ENCODE data around the gene PTGES2. TPM values are rescaled to one million over a fixed set of nuclear protein-coding genes. Genes with fewer than 3 reads are reported as not detected.
A peak's percentile ranks its signal among the peaks of the same experiment; 100 is the strongest.

PTGES2 gene
- total RNA-seq, 1 donor from 2014 or later: 72.2 TPM

DNA sequence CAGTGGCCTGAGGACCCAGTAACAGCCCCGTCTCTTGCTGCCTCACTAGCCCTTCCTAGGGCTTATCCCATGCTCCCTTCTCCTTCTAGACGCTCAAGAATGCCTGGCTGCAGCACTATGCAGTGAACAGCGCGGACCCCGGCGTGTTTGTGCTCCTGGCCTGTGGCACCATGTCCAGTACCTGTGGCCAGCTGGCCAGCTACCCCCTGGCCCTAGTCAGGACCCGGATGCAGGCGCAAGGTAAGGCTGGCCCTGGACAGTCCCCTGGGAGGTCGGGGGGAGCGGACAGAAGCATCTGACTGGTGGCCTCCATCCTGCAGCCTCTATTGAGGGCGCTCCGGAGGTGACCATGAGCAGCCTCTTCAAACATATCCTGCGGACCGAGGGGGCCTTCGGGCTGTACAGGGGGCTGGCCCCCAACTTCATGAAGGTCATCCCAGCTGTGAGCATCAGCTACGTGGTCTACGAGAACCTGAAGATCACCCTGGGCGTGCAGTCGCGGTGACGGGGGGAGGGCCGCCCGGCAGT is 20.5 kb downstream of the PTGES2 start:
- H3K9me3 Mint-ChIP-seq: no peaks in the 10 kb centered on the region
- H3K4me1 Mint-ChIP-seq: peaks cover 3% of the 10 kb centered on the region
- peak overlapping the region; percentile 19 for H3K27ac Mint-ChIP-seq (ENCODE audit: unreplicated experiment)
- DNase-seq (ENCODE audit: low read depth, low spot score): no peak
- TF ChIP-seq, protein P1, sequence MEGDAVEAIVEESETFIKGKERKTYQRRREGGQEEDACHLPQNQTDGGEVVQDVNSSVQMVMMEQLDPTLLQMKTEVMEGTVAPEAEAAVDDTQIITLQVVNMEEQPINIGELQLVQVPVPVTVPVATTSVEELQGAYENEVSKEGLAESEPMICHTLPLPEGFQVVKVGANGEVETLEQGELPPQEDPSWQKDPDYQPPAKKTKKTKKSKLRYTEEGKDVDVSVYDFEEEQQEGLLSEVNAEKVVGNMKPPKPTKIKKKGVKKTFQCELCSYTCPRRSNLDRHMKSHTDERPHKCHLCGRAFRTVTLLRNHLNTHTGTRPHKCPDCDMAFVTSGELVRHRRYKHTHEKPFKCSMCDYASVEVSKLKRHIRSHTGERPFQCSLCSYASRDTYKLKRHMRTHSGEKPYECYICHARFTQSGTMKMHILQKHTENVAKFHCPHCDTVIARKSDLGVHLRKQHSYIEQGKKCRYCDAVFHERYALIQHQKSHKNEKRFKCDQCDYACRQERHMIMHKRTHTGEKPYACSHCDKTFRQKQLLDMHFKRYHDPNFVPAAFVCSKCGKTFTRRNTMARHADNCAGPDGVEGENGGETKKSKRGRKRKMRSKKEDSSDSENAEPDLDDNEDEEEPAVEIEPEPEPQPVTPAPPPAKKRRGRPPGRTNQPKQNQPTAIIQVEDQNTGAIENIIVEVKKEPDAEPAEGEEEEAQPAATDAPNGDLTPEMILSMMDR (conservative IDR thresholded peaks at IDR 0.05): no peak
- no peak overlapping the region for H3K4me3 Mint-ChIP-seq
- no peaks in the 10 kb centered on the region for H3K27me3 Mint-ChIP-seq (ENCODE audit: low read depth)
- H3K36me3 Mint-ChIP-seq (ENCODE audit: low read depth): no peaks in the 10 kb centered on the region

DNA sequence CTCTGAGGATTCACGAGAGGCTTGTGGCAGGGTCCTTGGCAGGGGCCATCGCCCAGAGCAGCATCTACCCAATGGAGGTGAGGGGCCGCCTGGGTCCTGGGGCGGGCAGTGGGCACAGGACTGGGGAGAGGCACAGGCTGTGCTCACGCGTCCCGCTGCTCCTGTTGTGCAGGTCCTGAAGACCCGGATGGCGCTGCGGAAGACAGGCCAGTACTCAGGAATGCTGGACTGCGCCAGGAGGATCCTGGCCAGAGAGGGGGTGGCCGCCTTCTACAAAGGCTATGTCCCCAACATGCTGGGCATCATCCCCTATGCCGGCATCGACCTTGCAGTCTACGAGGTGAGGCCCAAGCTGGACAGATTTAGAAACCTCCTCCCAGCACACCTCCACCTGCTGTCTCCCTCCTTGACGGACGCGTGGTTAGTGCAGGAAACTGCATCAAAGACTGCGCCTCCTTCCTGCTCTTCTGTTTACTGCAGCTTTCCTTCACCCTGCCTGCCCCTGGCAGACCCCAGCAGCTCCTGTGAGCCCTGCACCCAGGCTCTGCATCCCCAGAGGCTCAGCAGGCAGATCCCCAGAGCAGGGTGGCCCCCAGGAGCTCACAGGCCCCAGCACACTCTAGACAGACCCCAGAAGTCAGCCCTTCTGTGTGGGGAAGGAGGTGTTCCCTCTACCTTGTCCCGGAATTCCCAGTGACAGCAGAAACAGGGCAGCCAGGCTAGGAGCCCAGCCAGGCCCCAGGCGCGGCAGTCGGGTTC is 21.2 kb downstream of the PTGES2 start:
- no peaks in the 10 kb centered on the region for H3K27me3 Mint-ChIP-seq (ENCODE audit: low read depth)

DNA sequence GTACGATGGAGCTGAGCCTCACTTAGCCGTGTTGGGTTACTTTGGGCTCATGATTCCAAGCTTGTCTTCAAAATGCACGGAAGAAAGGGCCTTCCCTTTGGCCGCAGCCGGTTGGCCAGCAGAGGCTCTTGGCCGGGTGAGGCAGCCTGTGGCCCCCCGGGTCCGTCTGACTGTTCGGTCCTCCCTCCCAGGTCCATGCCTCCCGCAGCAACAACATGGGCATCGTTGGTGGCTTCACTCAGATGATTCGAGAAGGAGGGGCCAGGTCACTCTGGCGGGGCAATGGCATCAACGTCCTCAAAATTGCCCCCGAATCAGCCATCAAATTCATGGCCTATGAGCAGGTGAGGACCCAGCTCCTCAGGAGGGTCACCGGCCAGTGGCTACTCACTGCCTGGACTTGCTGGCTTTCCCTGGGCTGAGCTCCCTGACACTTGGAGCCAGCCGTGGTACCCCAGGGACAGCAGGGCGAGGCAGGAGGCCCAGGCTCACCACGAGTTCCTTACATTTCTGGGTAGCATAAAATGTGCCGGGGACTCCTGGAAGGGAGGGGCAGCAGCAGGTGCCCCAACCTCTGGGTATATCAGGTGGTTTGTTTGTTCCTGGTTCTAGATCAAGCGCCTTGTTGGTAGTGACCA is 21.9 kb downstream of the PTGES2 start:
- Mint-ChIP-seq H3K9me3 (no peaks in the 10 kb centered on the region), H3K4me3 (no peak overlapping the region), H3K4me1 (peaks cover 3% of the 10 kb centered on the region), H3K36me3 (ENCODE audit: low read depth) (no peaks in the 10 kb centered on the region), H3K27ac (ENCODE audit: unreplicated experiment) (no peak overlapping the region), H3K27me3 (ENCODE audit: low read depth) (no peaks in the 10 kb centered on the region)
- no peak for DNase-seq (ENCODE audit: low read depth, low spot score)
- TF ChIP-seq, protein P1 (conservative IDR thresholded peaks at IDR 0.05): no peak

More for the DNA sequence above, 21.2 kb downstream of the PTGES2 start:
- H3K9me3 Mint-ChIP-seq: no peaks in the 10 kb centered on the region
- no peak overlapping the region for H3K4me3 Mint-ChIP-seq
- DNase-seq (ENCODE audit: low read depth, low spot score): no peak
- H3K27ac Mint-ChIP-seq (ENCODE audit: unreplicated experiment): peak overlapping the region; percentile 75
- TF ChIP-seq, protein P1 (conservative IDR thresholded peaks at IDR 0.05): no peak
- H3K36me3 Mint-ChIP-seq (ENCODE audit: low read depth): no peaks in the 10 kb centered on the region
- peaks cover 3% of the 10 kb centered on the region for H3K4me1 Mint-ChIP-seq

DNA sequence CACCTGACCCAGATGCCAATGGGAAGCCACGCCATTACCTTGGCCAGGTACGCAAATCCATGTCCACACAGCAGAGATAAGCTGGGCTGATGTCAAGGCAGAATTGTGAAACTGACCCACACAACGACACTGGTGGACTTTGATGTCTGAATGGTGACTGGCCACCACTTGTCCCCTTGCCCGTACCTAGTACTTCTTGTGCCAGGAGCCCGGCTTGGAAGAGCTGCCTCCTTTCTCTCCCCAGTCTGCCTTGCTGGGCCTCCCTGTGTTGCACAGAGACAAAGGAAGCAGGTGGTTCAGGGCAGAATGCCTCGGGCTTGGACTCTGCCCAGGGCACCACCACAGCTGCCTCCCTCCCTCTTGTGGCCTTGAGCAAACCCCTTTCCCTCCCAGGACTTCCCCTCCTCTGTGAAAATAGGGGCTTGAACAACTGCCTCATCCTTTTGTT is 23.3 kb downstream of the PTGES2 start:
- no peaks in the 10 kb centered on the region for H3K27me3 Mint-ChIP-seq (ENCODE audit: low read depth)
- no peak overlapping the region for H3K27ac Mint-ChIP-seq (ENCODE audit: unreplicated experiment)
- no peak for DNase-seq (ENCODE audit: low read depth, low spot score)
- TF ChIP-seq, protein P1 (conservative IDR thresholded peaks at IDR 0.05): no peak
- H3K36me3 Mint-ChIP-seq (ENCODE audit: low read depth): no peaks in the 10 kb centered on the region
- H3K9me3 Mint-ChIP-seq: no peaks in the 10 kb centered on the region
- peaks cover 17% of the 10 kb centered on the region for H3K4me1 Mint-ChIP-seq
- H3K4me3 Mint-ChIP-seq: no peak overlapping the region

DNA sequence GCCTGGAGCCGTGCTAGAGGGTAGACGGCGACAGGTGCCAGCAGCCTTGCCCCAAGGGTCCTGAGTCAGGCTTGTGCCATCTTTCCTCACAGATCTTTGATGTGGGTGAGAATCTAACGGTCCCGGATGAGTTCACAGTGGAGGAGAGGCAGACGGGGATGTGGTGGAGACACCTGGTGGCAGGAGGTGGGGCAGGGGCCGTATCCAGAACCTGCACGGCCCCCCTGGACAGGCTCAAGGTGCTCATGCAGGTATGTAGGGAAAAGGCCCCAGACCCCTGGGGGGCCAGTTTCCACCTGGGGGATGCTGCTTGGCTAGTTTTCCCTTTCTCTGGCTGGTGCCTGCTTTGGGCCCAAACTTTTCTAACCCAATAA is 24.0 kb downstream of the PTGES2 start:
- Mint-ChIP-seq H3K27me3 (ENCODE audit: low read depth) (no peaks in the 10 kb centered on the region), H3K4me3 (no peak overlapping the region), H3K4me1 (peaks cover 19% of the 10 kb centered on the region), H3K9me3 (no peaks in the 10 kb centered on the region), H3K27ac (ENCODE audit: unreplicated experiment) (no peak overlapping the region), H3K36me3 (ENCODE audit: low read depth) (no peaks in the 10 kb centered on the region)
- TF ChIP-seq, protein P1 (conservative IDR thresholded peaks at IDR 0.05): peak; percentile 47
- DNase-seq (ENCODE audit: low read depth, low spot score): no peak
